GM23248 (cell line): Measurements from ENCODE around the gene PRAMEF12.

ENCODE experiments used
- EZH2 ChIP-seq: fragments of 200-600 bp; sonication (generic); IDR thresholded peaks from 2 replicates; pipeline ENCODE4 v1.6.1; 2018; ENCODE audit warnings: antibody characterized with exemption, mild to moderate bottlenecking; ENCODE audit not compliant: insufficient read depth, poor library complexity, severe bottlenecking
- EZH2phosphoT487 ChIP-seq: fragments of 200-600 bp; sonication (generic); IDR thresholded peaks from 2 replicates; pipeline ENCODE4 v1.6.1; 2018; ENCODE audit warnings: antibody characterized with exemption, moderate library complexity, mild to moderate bottlenecking, low read depth; ENCODE audit not compliant: insufficient read depth

GRCh38 chr1:12771186-12771585 is 2.4 kb upstream of the PRAMEF12 start:
- TF ChIP-seq EZH2phosphoT487 (no peak), EZH2 (no peak)
